Upper lobe of right lung (tissue), 1 donor: ENCODE measurements around the gene PPP4R3B. TPM values are rescaled to one million over a fixed set of nuclear protein-coding genes. Genes with fewer than 3 reads are reported as not detected.
"Not testable (repeated sequence)": the region's sequence is repeated elsewhere in the genome, so short reads cannot be mapped to it uniquely, and the experiment has no call there.

Experiments used
- ATAC-seq: fragments of 200-7000 bp; cut with Tn5 transposase; one replicate; pipeline ENCODE4 v1.9.1; 2020; ENCODE audit warnings: mild to moderate bottlenecking, moderate library complexity
- DNase-seq: peaks from one replicate; pipeline ENCODE4 v3.0.0-alpha.2; 2020
- H3K27ac ChIP-seq: fragments of 200-600 bp; one replicate; pipeline ENCODE4 v1.8.0; 2022
- H3K27me3 ChIP-seq: fragments of 200-600 bp; one replicate; pipeline ENCODE4 v1.8.0; 2022; ENCODE audit warnings: mild to moderate bottlenecking
- H3K36me3 ChIP-seq: fragments of 200-600 bp; one replicate; pipeline ENCODE4 v1.8.0; 2022
- H3K4me1 ChIP-seq: fragments of 200-600 bp; one replicate; pipeline ENCODE4 v1.8.0; 2022
- H3K4me3 ChIP-seq: fragments of 200-600 bp; one replicate; pipeline ENCODE4 v1.8.0; 2022; ENCODE audit warnings: mild to moderate bottlenecking
- H3K9me3 ChIP-seq: fragments of 200-600 bp; one replicate; pipeline ENCODE4 v1.8.0; 2022
- CTCF ChIP-seq: fragments of 200-600 bp; IDR thresholded peaks from one replicate; pipeline ENCODE4 v1.8.0; 2022; ENCODE audit warnings: antibody characterized with exemption
- intact Hi-C: fragments of 100-400 bp; cut with DNase I; formaldehyde crosslinking; loops from one replicate; pipeline ENCODE4 v1.11.0; 2022
- total RNA-seq: library from RNA; stranded (reverse); fragmentation: NEBNext Ultra II Directional; extraction: Animal tissue kit (Norgen Biotek cat#: 25700); gene quantifications from one replicate; pipeline ENCODE4 v1.2.1, GENCODE V29; 2021
- donor health status: DM: no; HTN: yes; CAD: no; lungs with severe emphysema.

Gene PPP4R3B
- total RNA-seq, 1 donor from 2014 or later, result 65.5 TPM

GRCh38 chr2:55607717-55608116 lies 9.7 kb downstream of the PPP4R3B start:
- intact Hi-C loops, result no loop called here
- TF ChIP-seq CTCF, result no peak
- Histone ChIP-seq H3K9me3 (no peaks in the 10 kb centered on the region), H3K27me3 (no peaks in the 10 kb centered on the region), H3K4me3 (no peak overlapping the region), H3K36me3 (peaks cover 25% of the 10 kb centered on the region), H3K27ac (no peak overlapping the region), H3K4me1 (peaks cover 6% of the 10 kb centered on the region)
- no peak for ATAC-seq
- DNase-seq, result no peak

GRCh38 chr2:55604027-55604565 lies 13.3 kb downstream of the PPP4R3B start:
- peaks cover 6% of the 10 kb centered on the region for H3K4me1 ChIP-seq
- no peak for ATAC-seq
- TF ChIP-seq CTCF, result no peak

GRCh38 chr2:55601849-55602248 lies 15.6 kb downstream of the PPP4R3B start:
- no peak overlapping the region for H3K4me3 ChIP-seq
- ATAC-seq, result no peak
- H3K4me1 ChIP-seq, result peaks cover 6% of the 10 kb centered on the region
- no peaks in the 10 kb centered on the region for H3K27me3 ChIP-seq
- intact Hi-C loops, result no loop called here
- H3K36me3 ChIP-seq, result peaks cover 53% of the 10 kb centered on the region
- no peak for DNase-seq
- no peak for TF ChIP-seq CTCF
- no peak overlapping the region for H3K27ac ChIP-seq
- H3K9me3 ChIP-seq, result no peaks in the 10 kb centered on the region

More at GRCh38 chr2:55604027-55604565, 13.3 kb downstream of the PPP4R3B start:
- no peak for DNase-seq
- Histone ChIP-seq H3K27me3 (no peaks in the 10 kb centered on the region), H3K27ac (no peak overlapping the region), H3K36me3 (peaks cover 31% of the 10 kb centered on the region), H3K4me3 (no peak overlapping the region), H3K9me3 (no peaks in the 10 kb centered on the region)
- intact Hi-C loops, result no loop called here

GRCh38 chr2:55598056-55598795 lies 19.2 kb downstream of the PPP4R3B start:
- peaks cover 61% of the 10 kb centered on the region for H3K36me3 ChIP-seq
- H3K27me3 ChIP-seq, result no peaks in the 10 kb centered on the region
- no peaks in the 10 kb centered on the region for H3K4me1 ChIP-seq
- DNase-seq (no peak), ATAC-seq (no peak)
- TF ChIP-seq CTCF, result no peak
- intact Hi-C loops, result no loop called here
- no peak overlapping the region for H3K4me3 ChIP-seq
- no peak overlapping the region for H3K27ac ChIP-seq
- H3K9me3 ChIP-seq, result no peaks in the 10 kb centered on the region

DNA sequence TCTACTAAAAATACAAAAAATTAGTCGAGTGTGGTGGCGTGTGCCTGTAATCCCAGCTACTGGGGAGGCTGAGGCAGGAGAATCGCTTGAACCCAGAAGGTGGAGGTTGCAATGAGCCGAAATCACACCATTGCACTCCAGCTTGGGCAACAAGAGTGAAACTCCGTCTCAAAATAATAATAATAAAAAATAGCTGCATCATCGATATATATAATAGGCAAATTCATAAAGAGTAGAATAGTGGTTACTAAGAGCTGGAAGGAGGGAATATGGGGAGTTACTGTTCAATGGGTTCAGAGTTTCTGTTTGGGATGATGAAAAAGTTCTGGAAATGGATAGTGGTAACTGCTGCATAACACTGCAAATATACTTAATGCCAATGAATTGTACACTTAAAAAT lies 20.6 kb downstream of the PPP4R3B start:
- DNase-seq, H3K4me3 ChIP-seq, H3K4me1 ChIP-seq, intact Hi-C loops, H3K9me3 ChIP-seq, H3K27me3 ChIP-seq, ATAC-seq, H3K27ac ChIP-seq: not testable (repeated sequence)
- H3K36me3 ChIP-seq, result peaks cover 47% of the 10 kb centered on the region

GRCh38 chr2:55595536-55595935 lies 21.9 kb downstream of the PPP4R3B start:
- Histone ChIP-seq H3K36me3 (peaks cover 38% of the 10 kb centered on the region), H3K4me3 (no peak overlapping the region), H3K27ac (no peak overlapping the region), H3K9me3 (no peaks in the 10 kb centered on the region), H3K4me1 (no peaks in the 10 kb centered on the region), H3K27me3 (no peaks in the 10 kb centered on the region)
- TF ChIP-seq CTCF, result no peak
- ATAC-seq (no peak), DNase-seq (no peak)
- intact Hi-C loops, result no loop called here
